Measurements from ENCODE around the gene HLX. TPM values are rescaled to one million over a fixed set of nuclear protein-coding genes. Genes with fewer than 3 reads are reported as not detected.
A peak's percentile ranks its signal among the peaks of the same experiment; 100 is the strongest.

Gene HLX
- total RNA-seq, 1 donor from 2014 or later = 11.0 TPM

- no peak for DNase-seq (ENCODE audit: low spot score)
- ATAC-seq = peak; percentile 72
Observed at GRCh38 chr1:220894025-220894923, 15.0 kb downstream of the HLX start.

GRCh38 chr1:220894924-220895256, 15.6 kb downstream of the HLX start:
- ATAC-seq (no peak), DNase-seq (ENCODE audit: low spot score) (no peak)

GRCh38 chr1:220895412-220895946, 16.2 kb downstream of the HLX start:
- DNase-seq (ENCODE audit: low spot score) (no peak), ATAC-seq (no peak)

GRCh38 chr1:220896092-220896491, 16.8 kb downstream of the HLX start:
- DNase-seq (ENCODE audit: low spot score) (no peak), ATAC-seq (no peak)

GRCh38 chr1:220900842-220901241, 21.6 kb downstream of the HLX start:
- DNase-seq (ENCODE audit: low spot score) = no peak
- peak; percentile 65 for ATAC-seq

GRCh38 chr1:220901881-220902280, 22.6 kb downstream of the HLX start:
- ATAC-seq (no peak), DNase-seq (ENCODE audit: low spot score) (no peak)

GRCh38 chr1:220902916-220903315, 23.7 kb downstream of the HLX start:
- no peak for DNase-seq (ENCODE audit: low spot score)
- ATAC-seq = no peak

GRCh38 chr1:220904876-220905275, 25.6 kb downstream of the HLX start:
- DNase-seq (ENCODE audit: low spot score) = no peak
- no peak for ATAC-seq

- no peak for DNase-seq (ENCODE audit: low spot score)
- peak; percentile 86 for ATAC-seq
Observed at GRCh38 chr1:220905650-220906560, 26.7 kb downstream of the HLX start.

- DNase-seq (ENCODE audit: low spot score) (no peak), ATAC-seq (no peak)
Observed at GRCh38 chr1:220906561-220907334, 27.5 kb downstream of the HLX start.

- ATAC-seq = peak; percentile 89
- no peak for DNase-seq (ENCODE audit: low spot score)
Observed at GRCh38 chr1:220908757-220909156, 29.5 kb downstream of the HLX start.

GRCh38 chr1:220910021-220910420, 30.8 kb downstream of the HLX start:
- no peak for DNase-seq (ENCODE audit: low spot score)

GRCh38 chr1:220914283-220915116, 35.3 kb downstream of the HLX start:
- peak; percentile 90 for ATAC-seq
- DNase-seq (ENCODE audit: low spot score) = peak; percentile 85

More at GRCh38 chr1:220910021-220910420, 30.8 kb downstream of the HLX start:
- ATAC-seq = no peak

- ATAC-seq = peak; percentile 18
- DNase-seq (ENCODE audit: low spot score) = no peak
Observed at GRCh38 chr1:220915117-220915440, 35.8 kb downstream of the HLX start.

GRCh38 chr1:220915954-220916353, 36.7 kb downstream of the HLX start:
- DNase-seq (ENCODE audit: low spot score) (no peak), ATAC-seq (no peak)

- DNase-seq (ENCODE audit: low spot score) = no peak
- no peak for ATAC-seq
Observed at GRCh38 chr1:220917101-220917500, 37.9 kb downstream of the HLX start.

- ATAC-seq = no peak
- no peak for DNase-seq (ENCODE audit: low spot score)
Observed at GRCh38 chr1:220917535-220918209, 38.4 kb downstream of the HLX start.

GRCh38 chr1:220918285-220918951, 39.2 kb downstream of the HLX start:
- ATAC-seq (no peak), DNase-seq (ENCODE audit: low spot score) (no peak)

GRCh38 chr1:220920967-220921366, 41.7 kb downstream of the HLX start:
- DNase-seq (ENCODE audit: low spot score) (no peak), ATAC-seq (peak; percentile 87)

Measured in left lobe of liver (tissue), 2 donors.